A549 treated with dexamethasone at 1 μM for 4 hours (cell line): ENCODE results near the gene TOR1A. TPM values are rescaled to one million over a fixed set of nuclear protein-coding genes. Genes with fewer than 3 reads are reported as not detected.

Source experiments
- total RNA-seq: library from RNA; stranded (reverse); fragments of 200-300 nt; extraction: Qiagen RNA extraction; gene quantifications from 5 replicates; pipeline ENCODE4 v1.2.3, GENCODE V29; 2022

The TOR1A gene, protein sequence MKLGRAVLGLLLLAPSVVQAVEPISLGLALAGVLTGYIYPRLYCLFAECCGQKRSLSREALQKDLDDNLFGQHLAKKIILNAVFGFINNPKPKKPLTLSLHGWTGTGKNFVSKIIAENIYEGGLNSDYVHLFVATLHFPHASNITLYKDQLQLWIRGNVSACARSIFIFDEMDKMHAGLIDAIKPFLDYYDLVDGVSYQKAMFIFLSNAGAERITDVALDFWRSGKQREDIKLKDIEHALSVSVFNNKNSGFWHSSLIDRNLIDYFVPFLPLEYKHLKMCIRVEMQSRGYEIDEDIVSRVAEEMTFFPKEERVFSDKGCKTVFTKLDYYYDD
- total RNA-seq = 56.3 to 63.0 TPM (median 62.6 TPM) in 5 replicates

DNA sequence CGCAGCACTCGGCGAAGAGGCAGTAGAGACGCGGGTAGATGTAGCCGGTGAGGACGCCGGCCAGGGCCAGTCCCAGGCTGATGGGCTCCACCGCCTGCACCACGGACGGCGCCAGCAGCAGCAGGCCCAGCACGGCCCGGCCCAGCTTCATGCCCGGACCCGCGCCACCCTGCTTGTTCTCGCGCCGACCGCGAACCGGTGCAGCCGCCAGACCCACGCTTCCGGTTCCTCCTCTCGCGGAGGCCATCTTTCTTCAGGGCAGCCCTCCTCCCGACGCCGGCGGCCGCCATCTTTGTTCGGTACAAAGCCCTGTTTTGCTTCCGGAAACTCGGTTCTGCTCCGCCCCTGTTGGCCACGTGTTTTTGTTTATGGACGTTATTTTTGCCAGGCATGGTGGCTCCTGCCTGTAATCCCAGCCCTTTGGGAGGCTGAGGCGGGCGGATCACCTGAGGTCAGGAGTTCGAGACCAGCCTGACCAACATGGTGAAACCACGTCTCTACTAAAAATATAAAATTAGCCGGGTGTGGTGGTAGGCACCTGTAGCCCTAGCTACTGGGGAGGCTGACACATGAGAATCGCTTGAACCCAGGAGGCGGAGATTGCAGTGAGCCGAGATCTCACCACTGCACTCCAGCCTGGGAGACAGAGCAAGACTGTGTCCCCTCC, at the start of gene TOR1A:
TOR1A (minus strand) TSS at position 202 of the 667 bp plus-strand sequence; CDS start at position 151, 51 bp downstream.

DNA sequence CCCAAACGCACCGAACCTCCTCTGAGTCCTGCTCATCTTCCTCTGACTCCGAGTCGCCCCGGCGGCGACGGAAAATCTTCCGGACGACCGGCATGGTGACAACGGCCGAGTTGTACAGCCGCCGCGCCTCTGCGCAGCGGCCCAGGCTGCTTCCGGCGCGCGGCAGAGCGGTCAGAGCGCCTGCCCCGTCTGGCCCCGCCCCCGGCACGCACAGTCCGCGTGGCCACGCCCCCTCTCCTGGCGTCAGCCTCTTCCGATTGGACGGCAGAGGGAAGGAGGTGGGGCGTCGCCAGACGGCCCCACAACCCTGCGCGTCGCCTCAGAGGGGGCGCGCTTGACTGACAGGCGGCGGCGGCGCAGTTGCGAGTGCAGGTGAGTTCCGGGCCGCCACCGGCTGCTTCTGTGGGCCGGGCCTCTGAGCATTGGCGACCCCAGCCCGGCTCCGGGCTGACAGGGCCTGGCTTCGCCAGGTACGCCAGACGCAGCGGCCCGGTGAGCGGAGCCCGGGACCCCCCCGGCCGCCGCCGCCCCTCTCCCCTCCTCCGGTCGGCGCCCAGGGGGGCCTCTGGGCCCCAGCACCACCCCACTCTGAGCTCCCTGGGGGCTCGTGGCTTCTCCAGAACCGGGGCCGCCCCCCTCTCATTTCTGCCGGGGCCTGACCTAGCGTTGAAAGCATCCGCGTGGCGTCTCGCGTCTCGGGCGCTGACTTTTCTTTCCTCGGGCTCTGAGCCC, 11.4 kb upstream of the TOR1A start, which contains the start of the genes C9orf78 and USP20:
C9orf78 (minus strand) TSS at position 148 of the 732 bp plus-strand sequence; CDS start at position 94, 54 bp downstream.
USP20 (plus strand) TSS at position 331 of the 732 bp plus-strand sequence. CDS start 17,098 bp downstream, outside the sequence.

DNA sequence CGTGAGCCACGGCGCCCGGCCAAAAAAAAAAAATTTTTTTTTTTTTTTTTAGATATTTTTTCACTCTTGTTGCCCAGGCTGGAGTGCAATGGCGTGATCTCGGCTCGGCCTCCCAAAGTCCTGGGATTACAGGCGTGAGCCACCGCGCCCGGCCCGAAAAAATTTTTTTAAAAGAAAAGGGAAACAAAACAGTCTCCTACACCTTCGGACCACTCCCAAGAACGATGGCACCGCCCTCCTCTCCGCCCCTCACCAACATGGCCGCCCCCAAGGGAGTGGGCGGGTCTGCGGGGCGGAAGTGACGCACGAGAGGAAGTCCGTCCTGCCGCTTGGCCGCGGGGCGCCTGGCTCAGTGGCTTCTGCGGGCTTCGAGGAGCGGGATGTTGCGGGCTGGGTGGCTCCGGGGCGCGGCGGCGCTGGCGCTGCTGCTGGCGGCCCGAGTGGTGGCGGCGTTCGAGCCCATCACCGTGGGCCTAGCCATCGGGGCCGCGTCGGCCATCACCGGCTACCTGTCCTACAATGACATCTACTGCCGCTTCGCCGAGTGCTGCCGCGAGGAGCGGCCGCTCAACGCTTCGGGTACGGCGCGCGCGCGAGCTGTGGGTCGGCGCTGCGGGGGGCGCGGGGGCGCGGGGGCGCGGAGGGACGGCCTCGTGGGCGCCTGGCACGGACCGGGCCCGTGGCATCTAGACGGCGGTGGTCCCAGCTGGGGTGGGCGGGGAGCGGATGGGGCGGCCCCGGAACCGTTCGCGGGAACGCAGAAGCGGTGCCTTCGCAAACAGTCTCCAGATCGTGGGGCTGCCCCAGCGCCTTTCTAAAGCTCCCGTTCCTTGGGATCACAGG, 20.9 kb downstream of the TOR1A start, which contains the start of gene TOR1B:
TOR1B (plus strand) TSS at position 352 of the 843 bp plus-strand sequence; CDS start at position 381, 29 bp downstream.

Other genes starting within 250 kb of the TOR1A start
- gene C9orf50, start 203.0 kb downstream of the TOR1A start, total RNA-seq = 0.08 to 0.18 TPM in 2 of 5 replicates, not detected in the others
- gene NTMT1, start 198.0 kb downstream of the TOR1A start, total RNA-seq = 81.8 to 98.1 TPM (median 91.1 TPM) in 5 replicates
- gene ASB6, start 182.0 kb downstream of the TOR1A start, total RNA-seq = 17.4 to 25.0 TPM (median 24.2 TPM) in 5 replicates
- gene PRRX2, start 158.5 kb downstream of the TOR1A start, total RNA-seq = 5.6 to 11.2 TPM (median 9.4 TPM) in 5 replicates
- gene PTGES, start 71.1 kb downstream of the TOR1A start, total RNA-seq = 152 to 184 TPM (median 163 TPM) in 5 replicates
- 21.2 to 27.1 TPM (median 24.1 TPM) in 5 replicates for gene TOR1B, start 21.0 kb downstream of the TOR1A start, total RNA-seq
- 49.0 to 55.6 TPM (median 54.2 TPM) in 5 replicates for gene C9orf78, start 11.1 kb upstream of the TOR1A start, total RNA-seq
- gene USP20, start 11.3 kb upstream of the TOR1A start, total RNA-seq = 4.0 to 6.2 TPM (median 5.5 TPM) in 5 replicates
- gene FNBP1, start 219.1 kb upstream of the TOR1A start, total RNA-seq = 11.2 to 16.2 TPM (median 15.2 TPM) in 5 replicates
- 24.3 to 31.0 TPM (median 29.5 TPM) in 5 replicates for gene GPR107, start 229.8 kb upstream of the TOR1A start, total RNA-seq